Activated naive CD4-positive, alpha-beta T cell treated with Interleukin-2 at 50 U/mL for 16 hours (primary cell): ENCODE measurements around the gene GPR37.

Experiments used
- DNase-seq: peaks from one replicate; pipeline ENCODE4 v3.0.0-alpha.2; 2020

GPR37 gene

GRCh38 chr7:124780056-124780455 lies 14.5 kb upstream of the GPR37 start:
- DNase-seq, result no peak

DNA sequence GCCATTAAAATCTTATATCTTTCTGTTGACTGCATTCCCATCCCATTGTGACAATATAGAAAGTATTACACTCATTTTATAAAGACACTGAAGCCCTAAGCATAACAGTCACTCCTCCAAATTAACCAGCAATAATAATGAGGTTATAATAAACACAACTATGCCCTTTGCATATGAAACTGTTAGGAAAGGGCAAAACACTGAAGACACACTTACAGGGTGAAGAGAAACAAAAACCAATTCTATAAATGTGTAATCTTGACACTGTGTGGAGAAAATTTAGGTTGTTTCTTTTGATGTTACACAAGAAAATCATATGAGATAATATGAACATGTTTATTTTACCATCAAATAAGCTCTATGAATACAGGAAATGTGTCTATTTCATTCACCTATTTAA lies 14.0 kb upstream of the GPR37 start:
- DNase-seq, result no peak

DNA sequence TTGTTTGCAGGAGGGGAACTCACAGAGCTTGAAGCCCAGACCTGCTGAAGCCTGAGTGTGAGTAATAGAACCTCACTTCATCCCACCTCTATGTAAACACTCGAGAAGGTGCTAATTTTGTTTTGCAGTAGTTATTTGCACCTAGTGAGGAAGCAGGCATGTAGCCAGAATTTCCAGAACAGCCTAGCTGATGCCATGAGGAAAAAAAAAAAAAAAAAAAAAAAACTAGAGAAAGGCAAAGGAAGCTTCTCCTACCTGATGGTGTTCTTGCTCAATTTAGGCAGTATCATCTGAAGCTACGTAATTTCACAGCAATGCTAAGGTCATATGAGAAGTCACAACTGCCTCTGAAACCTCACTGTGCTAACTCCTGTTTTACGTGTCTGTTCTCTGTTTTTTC lies 13.6 kb upstream of the GPR37 start:
- DNase-seq, result no peak

DNA sequence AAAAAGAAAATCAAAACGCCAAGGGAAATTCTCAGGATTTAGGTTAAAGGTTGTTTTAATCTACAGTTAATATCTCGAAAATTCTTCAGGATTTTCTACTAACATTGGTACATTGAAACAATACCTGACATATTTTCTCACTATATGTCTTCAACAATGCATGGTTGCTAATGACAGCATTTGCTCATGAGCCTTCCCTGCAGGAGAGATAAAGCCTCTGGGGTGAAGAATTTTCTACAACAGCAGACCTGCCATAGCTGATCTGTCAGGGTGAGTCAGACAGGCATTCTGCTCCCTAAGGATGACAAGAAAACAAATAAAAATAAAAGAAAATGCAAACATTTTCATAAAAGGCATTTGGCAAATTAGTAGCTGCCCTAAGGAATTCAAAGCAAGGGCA lies 11.7 kb upstream of the GPR37 start:
- DNase-seq, result no peak

DNA sequence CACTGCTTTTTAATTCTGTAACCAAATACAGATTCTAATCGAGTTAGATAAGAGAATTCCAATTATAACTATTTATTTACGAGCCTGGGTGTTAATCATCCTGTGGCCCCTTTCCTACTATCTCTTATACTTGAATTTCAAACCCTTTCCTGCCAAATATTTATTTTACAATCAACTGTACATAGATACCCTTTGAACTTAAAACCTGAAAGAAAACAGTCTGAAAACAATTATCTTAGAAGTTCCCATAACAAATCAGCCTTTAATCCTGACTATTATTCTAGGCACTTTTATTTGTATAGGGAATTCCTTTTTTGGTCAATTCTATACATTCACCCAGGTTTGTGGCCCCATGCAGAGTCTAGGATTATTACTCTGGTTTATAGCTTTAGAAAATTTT lies 10.6 kb upstream of the GPR37 start:
- DNase-seq, result no peak

- no peak for DNase-seq
Measured at GRCh38 chr7:124775422-124775821, 9.8 kb upstream of the GPR37 start.

- DNase-seq, result no peak
Measured at GRCh38 chr7:124773938-124774337, 8.3 kb upstream of the GPR37 start.

DNA sequence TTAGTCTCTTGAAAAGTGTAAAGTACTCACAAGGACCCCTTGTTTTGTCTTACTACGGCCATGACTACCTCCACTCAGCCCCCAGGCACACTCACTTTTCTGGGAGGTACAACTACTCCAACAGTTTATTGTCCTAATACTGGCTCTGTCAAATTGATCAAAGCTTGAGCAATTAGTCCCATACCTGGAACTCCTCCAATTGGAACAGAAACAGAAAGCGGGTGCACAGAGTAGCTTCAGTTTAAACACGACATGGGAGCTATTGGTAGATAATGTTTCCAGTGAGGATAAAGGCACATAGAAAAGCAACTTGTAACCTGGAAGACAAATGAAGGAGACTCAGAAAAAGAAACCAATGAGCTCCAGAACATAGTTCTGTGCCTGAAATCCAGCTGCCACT lies 7.7 kb upstream of the GPR37 start:
- DNase-seq, result no peak

- no peak for DNase-seq
Measured at GRCh38 chr7:124769136-124769535, 3.5 kb upstream of the GPR37 start.

GRCh38 chr7:124768525-124768924 lies 2.9 kb upstream of the GPR37 start:
- DNase-seq, result no peak

GRCh38 chr7:124764847-124765400 lies 668 bp downstream of the GPR37 start:
- peak; percentile 9 for DNase-seq

DNA sequence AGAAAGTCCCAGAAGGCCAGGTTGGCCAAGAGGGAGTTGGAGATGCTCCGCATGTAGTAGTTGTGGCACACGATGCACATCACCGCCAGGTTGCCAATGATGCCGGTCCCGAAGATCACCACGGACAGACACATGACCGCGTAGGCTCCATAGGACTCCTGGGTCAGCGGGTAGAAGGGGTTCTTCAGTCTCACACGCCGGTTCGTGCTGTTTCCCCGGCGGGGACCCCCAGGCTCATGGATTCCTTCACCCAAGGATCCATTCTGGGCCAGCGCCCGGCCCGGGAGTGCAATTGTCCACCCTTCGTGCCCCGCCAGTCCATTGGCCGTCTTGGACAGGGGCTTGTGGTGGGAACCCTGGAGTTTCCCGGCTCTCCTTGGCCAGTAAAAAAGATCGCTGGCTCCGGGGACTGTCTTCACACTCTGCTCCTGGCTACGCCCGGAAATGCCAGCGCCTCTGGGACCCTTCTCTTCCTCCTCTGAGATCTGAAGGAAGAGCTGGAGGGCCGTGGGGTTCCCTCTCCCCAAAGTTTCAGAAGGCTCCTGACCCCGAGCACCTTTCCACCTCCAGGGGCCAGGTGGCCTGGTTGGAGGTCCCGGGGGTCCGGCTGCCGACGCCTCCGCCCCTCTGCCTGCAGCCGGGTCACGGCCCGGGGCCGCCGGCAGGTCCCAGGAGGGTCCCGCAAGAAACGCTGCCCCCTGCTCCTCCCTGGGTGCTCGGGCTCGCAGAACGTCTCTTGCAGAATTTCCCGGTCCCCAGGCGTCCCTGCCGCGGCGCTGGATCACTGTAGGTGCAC lies 1.3 kb downstream of the GPR37 start:
- no peak for DNase-seq

- DNase-seq, result no peak
Measured at GRCh38 chr7:124762611-124763143, 2.9 kb downstream of the GPR37 start.

GRCh38 chr7:124761164-124761715 lies 4.4 kb downstream of the GPR37 start:
- DNase-seq, result no peak

GRCh38 chr7:124758327-124758726 lies 7.3 kb downstream of the GPR37 start:
- no peak for DNase-seq

- no peak for DNase-seq
Measured at GRCh38 chr7:124754576-124755268, 10.9 kb downstream of the GPR37 start.

GRCh38 chr7:124752310-124752709 lies 13.3 kb downstream of the GPR37 start:
- DNase-seq, result no peak

GRCh38 chr7:124751027-124751426 lies 14.6 kb downstream of the GPR37 start:
- no peak for DNase-seq

DNA sequence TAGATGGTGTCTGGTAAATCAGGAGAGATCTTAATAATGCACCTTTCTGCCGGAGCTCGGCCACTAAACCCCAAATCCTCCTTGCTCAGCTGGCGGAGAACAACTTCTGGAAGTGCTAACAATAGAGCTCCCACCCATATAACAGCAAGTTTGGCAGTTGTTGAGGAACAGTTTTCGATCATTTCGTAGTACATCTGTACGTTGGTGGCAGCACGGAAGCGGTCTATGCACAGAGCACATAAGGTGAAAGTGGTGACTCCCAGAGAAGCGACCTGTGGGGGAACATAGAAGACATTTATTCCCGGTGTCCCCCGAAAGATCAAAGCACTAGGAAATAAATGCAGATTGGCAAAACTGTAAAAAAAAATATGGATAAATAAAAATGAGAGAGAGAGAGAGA lies 18.5 kb downstream of the GPR37 start:
- no peak for DNase-seq

DNA sequence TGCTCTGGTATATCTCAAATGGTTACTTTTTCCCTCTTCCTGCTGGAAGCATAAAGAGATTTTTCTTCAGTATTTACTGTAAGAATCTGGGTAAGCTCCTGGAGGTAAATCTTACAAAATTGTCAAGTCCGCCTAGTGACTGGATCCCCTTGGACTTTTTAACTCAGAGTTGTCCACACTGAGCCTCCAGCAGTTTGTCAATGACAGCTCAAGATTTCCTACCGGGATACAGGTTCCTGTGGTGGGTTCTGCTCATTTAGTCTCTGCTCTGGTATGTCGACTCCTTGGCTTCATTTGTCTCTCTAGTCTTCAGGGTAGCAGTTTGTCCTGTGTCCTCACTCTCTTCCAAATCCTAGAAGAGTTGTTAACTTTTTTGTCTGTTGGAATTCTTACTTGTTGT lies 27.0 kb downstream of the GPR37 start:
- no peak for DNase-seq

GRCh38 chr7:124737760-124738300 lies 27.8 kb downstream of the GPR37 start:
- no peak for DNase-seq

DNA sequence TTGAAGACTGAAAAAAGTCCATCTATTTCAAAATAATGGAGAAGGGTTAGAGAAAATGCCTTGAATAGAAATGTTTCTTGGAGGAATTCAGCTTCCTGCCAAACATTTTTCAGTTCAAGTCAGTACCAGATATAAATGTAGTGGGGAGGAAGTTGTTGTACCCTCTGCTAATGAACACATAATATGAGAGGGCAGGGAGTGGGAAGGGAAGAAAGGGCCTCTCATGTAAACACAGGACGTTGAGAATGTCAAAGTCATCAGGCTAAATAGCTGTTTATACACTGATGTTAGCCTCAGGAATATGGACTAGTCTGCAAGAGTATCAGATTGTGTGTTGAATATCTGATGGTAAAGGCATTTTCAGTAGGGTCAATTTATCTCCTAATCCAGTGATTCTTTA lies 37.0 kb downstream of the GPR37 start:
- no peak for DNase-seq

GRCh38 chr7:124724507-124725192 lies 40.9 kb downstream of the GPR37 start:
- DNase-seq, result no peak
